GM18951 (cell line): ENCODE results near the gene CALD1.

Experiments
- POLR2A ChIP-seq: IDR thresholded peaks from 4 replicates; pipeline ENCODE4 v1.6.1; 2011; ENCODE audit warnings: mild to moderate bottlenecking; ENCODE audit not compliant: insufficient read length, insufficient read depth; ENCODE audit errors: extremely low read depth
- in situ Hi-C: fragments of 300-500 bp; cut with MboI; formaldehyde crosslinking; loops from one replicate; pipeline ENCODE4 v1.12.0; 2022; ENCODE audit warnings: low sequenced_read_pairs, mixed read lengths, inconsistent platforms; ENCODE audit not compliant: unreplicated experiment

CALD1 gene

GRCh38 chr7:134750083-134751062 lies 29.1 kb upstream of the CALD1 start:
- in situ Hi-C loops, result no loop called here
- TF ChIP-seq POLR2A, result no peak

DNA sequence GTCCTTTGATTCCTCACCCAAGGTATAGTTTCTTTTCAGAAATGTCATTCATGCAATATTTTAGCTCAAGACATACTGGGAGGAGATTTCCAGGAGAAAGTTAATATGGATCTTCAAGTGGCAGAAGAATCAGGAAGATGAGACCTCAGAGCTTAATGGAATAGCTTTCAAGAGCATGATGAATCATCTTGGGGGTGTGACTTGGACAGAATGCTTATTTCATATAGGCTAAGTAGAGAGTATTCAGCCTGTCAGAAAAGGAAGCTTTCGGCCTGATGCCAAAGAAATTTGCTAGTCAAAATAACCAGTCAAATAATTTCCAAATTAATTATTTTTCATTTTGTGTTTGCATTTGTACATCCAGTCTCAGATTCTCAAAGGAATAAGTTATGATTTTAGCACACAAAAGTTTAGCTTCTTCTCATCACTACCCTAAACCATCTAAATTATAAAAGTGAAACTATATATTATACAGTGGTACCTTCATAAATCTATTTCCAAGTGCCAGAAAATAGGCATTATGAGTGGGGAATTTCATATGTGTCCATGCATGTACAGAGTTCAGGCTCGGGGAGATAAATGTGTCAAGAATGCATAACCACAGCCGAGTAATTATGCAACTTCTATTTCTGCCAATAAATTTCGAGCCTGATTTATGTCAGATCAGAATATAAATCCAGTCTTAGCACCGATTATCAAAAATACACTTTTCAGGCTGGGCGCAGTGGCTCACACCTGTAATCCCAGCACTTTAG lies 27.3 kb upstream of the CALD1 start:
- in situ Hi-C loops, result no loop called here
- TF ChIP-seq POLR2A, result no peak

- no peak for TF ChIP-seq POLR2A
- in situ Hi-C loops, result no loop called here
Measured at GRCh38 chr7:134755422-134756022, 23.9 kb upstream of the CALD1 start.

GRCh38 chr7:134757938-134758337 lies 21.5 kb upstream of the CALD1 start:
- in situ Hi-C loops, result no loop called here
- TF ChIP-seq POLR2A, result no peak

DNA sequence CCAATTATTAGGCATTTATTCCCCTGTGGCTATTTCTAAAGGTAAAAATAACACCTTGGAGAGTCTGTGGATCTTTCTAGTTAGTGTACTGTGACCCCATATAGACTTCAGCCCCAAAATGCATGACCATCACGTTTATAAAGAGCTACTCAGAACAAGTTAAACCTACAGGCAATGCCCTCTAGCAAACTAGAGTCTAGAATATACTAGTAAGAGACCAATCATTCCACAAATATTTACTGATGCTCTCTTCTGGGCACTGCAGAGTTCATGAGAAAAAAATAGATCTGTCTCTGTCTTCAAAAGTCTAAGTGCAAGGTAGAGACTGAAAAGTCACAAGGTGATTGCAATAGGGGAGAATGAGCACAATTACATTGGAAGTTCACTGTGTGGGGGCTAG lies 20.5 kb upstream of the CALD1 start:
- in situ Hi-C loops, result no loop called here
- no peak for TF ChIP-seq POLR2A

DNA sequence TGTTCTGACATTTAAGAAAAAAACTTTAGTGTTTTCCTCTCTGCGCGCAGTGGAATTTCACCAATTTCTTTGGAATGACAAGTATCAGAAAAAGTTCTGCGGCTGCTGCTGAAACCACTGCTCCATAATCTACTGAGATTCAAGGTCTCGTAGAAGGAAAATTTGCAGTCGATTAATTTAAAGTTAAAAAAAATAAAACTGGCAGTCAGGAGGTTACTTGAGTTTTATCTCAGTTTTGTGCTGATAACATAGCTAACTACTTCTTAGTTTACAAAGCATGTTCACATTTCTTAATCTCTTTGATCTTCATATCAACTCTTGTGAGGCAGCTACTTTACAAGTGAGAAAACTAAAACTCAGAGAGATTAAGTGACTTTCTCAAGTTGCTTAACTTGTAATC lies 18.2 kb upstream of the CALD1 start:
- no peak for TF ChIP-seq POLR2A
- in situ Hi-C loops, result loop anchor here (10.0 kb wide), 1 partner anchor 414 kb away; the partner anchor contains the start of gene CYREN

GRCh38 chr7:134763960-134764359 lies 15.5 kb upstream of the CALD1 start:
- in situ Hi-C loops, result loop anchor here (10.0 kb wide), 1 partner anchor 411 kb away; the partner anchor contains the start of gene CYREN
- TF ChIP-seq POLR2A, result no peak

DNA sequence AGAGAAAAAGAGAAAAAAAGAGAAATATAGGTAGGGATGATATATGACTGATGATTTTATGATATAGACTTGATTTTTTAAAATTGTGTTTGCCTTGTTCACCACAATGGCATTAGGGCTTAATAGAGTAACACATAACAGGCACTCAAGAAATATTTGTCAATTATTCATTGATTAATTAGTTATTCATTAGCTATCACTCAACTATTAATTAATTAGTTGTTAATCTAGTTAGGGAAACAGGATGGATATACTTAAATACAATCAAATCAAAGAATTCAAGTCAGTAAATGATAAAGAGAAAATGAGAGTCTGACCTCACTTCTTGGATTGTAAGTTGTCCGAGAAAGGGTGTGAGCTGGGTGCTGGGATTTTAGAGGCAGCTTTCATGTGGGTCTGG lies 15.1 kb upstream of the CALD1 start:
- in situ Hi-C loops, result loop anchor here (10.0 kb wide), 1 partner anchor 410 kb away; the partner anchor contains the start of gene CYREN
- TF ChIP-seq POLR2A, result no peak

DNA sequence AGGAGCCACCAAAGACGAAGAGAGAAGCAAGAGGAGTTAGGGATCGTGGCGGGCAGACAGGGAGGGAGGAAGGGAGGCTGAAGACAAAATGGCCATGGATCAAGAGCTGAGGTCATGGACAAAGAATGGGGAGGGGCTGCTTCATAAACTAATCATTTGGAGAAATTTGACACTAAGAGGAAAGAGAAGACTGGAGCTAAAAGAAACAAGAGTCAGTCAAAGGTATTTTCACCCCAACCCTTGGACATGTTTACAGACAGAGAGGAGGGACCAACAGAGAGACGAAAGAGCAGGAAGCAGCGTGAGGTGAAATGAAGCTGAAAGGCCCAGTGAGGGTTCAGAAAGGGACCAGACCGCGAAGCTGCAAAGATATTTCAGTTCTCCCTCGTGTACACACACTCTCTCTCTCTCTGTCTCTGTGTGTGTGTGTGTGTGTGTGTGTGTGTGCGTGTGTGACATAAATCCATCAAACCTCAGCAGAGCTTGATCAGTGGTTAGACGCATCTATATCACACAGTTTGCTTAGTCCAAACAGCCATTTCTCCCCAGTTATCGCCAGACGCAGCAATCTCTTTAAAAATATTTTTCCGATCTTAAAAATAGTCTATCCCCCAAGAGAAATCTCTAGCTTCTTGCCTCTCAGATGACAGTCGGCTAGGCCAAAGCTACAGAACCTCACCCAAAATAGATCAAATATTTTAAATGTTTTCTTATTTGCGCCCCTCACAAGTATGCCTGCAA lies 12.5 kb upstream of the CALD1 start:
- in situ Hi-C loops, result loop anchor here (10.0 kb wide), 1 partner anchor 408 kb away; the partner anchor contains the start of gene CYREN

GRCh38 chr7:134767520-134768168 lies 11.8 kb upstream of the CALD1 start:
- TF ChIP-seq POLR2A, result no peak
- in situ Hi-C loops, result loop anchor here (10.0 kb wide), 1 partner anchor 407 kb away; the partner anchor contains the start of gene CYREN

More for the DNA sequence above, 12.5 kb upstream of the CALD1 start:
- no peak for TF ChIP-seq POLR2A

- in situ Hi-C loops, result loop anchor here (10.0 kb wide), 1 partner anchor 407 kb away; the partner anchor contains the start of gene CYREN
- TF ChIP-seq POLR2A, result no peak
Measured at GRCh38 chr7:134768243-134768642, 11.2 kb upstream of the CALD1 start.

- no peak for TF ChIP-seq POLR2A
- in situ Hi-C loops, result no loop called here
Measured at GRCh38 chr7:134770676-134771075, 8.8 kb upstream of the CALD1 start.
